Keratinocyte (primary cell): Measurements from ENCODE around the gene ADAMTS2. TPM values are rescaled to one million over a fixed set of nuclear protein-coding genes. Genes with fewer than 3 reads are reported as not detected.

ENCODE experiments used
- DNase-seq: peaks from one replicate; pipeline ENCODE4 v3.0.0-alpha.2; 2011; ENCODE audit warnings: low read depth, missing footprints, low spot score
- FAIRE-seq: peaks from 2 replicates; lab custom pipeline; 2011; peaks lifted over from hg19 to GRCh38; lab: Jason Lieb, UNC
- H2AFZ ChIP-seq: 2 replicates; pipeline ENCODE4 v1.6.0; 2012; ENCODE audit warnings: low read length, control low read depth, inconsistent platforms; ENCODE audit not compliant: control insufficient read depth
- H3K27ac ChIP-seq: 2 replicates; pipeline ENCODE4 v1.5.1; 2011; ENCODE audit warnings: low read length; ENCODE audit not compliant: control insufficient read depth, insufficient read depth
- H3K27me3 ChIP-seq: 3 replicates; pipeline ENCODE4 v1.6.0; 2011; ENCODE audit warnings: low read length; ENCODE audit not compliant: control insufficient read depth, insufficient read depth; ENCODE audit errors: extremely low read depth
- H3K36me3 ChIP-seq, 2 experiments: 2 replicates in 1 of 2; 3 replicates in 1 of 2; pipeline ENCODE4 v1.5.1; 2011; ENCODE audit warnings: low read length in 2 of 2, mild to moderate bottlenecking in 1 of 2; ENCODE audit not compliant: control insufficient read depth in 2 of 2, insufficient read depth in 2 of 2; ENCODE audit errors: extremely low read depth in 1 of 2
- H3K4me1 ChIP-seq: 3 replicates; pipeline ENCODE4 v1.5.1; 2011; ENCODE audit warnings: low read length; ENCODE audit not compliant: control insufficient read depth, insufficient read depth; ENCODE audit errors: extremely low read depth
- H3K4me2 ChIP-seq: 3 replicates; pipeline ENCODE4 v1.6.0; 2011; ENCODE audit warnings: low read depth, low read length; ENCODE audit not compliant: control insufficient read depth, insufficient read depth; ENCODE audit errors: extremely low read depth
- H3K4me3 ChIP-seq, 3 experiments: fragments of 200-600 bp in 1 of 3; sonication (generic) in 1 of 3; 2 replicates in 2 of 3; 3 replicates in 1 of 3; pipeline ENCODE4 v1.5.1; 2011 to 2016; ENCODE audit warnings: low read length in 3 of 3, mild to moderate bottlenecking in 3 of 3, control low read depth in 2 of 3, inconsistent platforms in 1 of 3, low read depth in 1 of 3, mixed read lengths in 1 of 3, mixed run types in 1 of 3, moderate library complexity in 1 of 3; ENCODE audit not compliant: control insufficient read depth in 2 of 3, insufficient read depth in 2 of 3; ENCODE audit errors: extremely low read depth in 1 of 3
- H3K79me2 ChIP-seq: 2 replicates; pipeline ENCODE4 v1.6.0; 2012; ENCODE audit warnings: low read length; ENCODE audit not compliant: control insufficient read depth, insufficient read depth
- H3K9ac ChIP-seq: 3 replicates; pipeline ENCODE4 v1.6.0; 2011; ENCODE audit warnings: low read length; ENCODE audit not compliant: control insufficient read depth, insufficient read depth; ENCODE audit errors: extremely low read depth
- H3K9me1 ChIP-seq: 3 replicates; pipeline ENCODE4 v1.6.0; 2011; ENCODE audit warnings: low read length; ENCODE audit not compliant: control insufficient read depth, insufficient read depth; ENCODE audit errors: extremely low read depth
- H3K9me3 ChIP-seq: 2 replicates; pipeline ENCODE4 v1.5.1; 2012; ENCODE audit warnings: low read depth, low read length; ENCODE audit not compliant: control insufficient read depth
- H4K20me1 ChIP-seq: 3 replicates; pipeline ENCODE4 v1.6.0; 2011; ENCODE audit warnings: low read length; ENCODE audit not compliant: control insufficient read depth, insufficient read depth; ENCODE audit errors: extremely low read depth
- CTCF ChIP-seq, 3 experiments: IDR thresholded peaks in 1 of 3; conservative IDR thresholded peaks in 1 of 3; optimal IDR thresholded peaks in 1 of 3; 2 replicates in 2 of 3; 3 replicates in 1 of 3; pipeline versions ENCODE3 to v1.5.1; 2011; ENCODE audit warnings: low read length in 3 of 3, mild to moderate bottlenecking in 3 of 3, moderate library complexity in 2 of 3, control low read depth in 1 of 3, inconsistent platforms in 1 of 3; ENCODE audit not compliant: insufficient read depth in 2 of 3; ENCODE audit errors: extremely low read depth in 1 of 3
- EZH2 ChIP-seq: IDR thresholded peaks from one replicate; pipeline ENCODE4 v1.6.1; 2012; ENCODE audit warnings: inconsistent platforms, mild to moderate bottlenecking, low read length, moderate library complexity
- dilution Hi-C: fragments of 300-500 bp; cut with MboI; formaldehyde crosslinking; loops from one replicate; pipeline ENCODE4 v1.7.0; 2020; ENCODE audit warnings: low sequenced_read_pairs; ENCODE audit not compliant: extremely low pct_ligation_motif_present
- polyA plus RNA-seq, 5 experiments: library from polyadenylated mRNA; depleted of rRNA in 3 of 5; stranded (reverse) in 3 of 5; stranded (forward) in 1 of 5; unstranded in 1 of 5; fragments of >200 nt; gene quantifications; 1 replicate in 1 of 5; 2 replicates in 3 of 5; 3 replicates in 1 of 5; pipeline versions ENCODE4 v1.2.1 to v1.2.3, GENCODE V29; 2011 to 2012; ENCODE audit warnings: missing spikeins in 2 of 5, low read depth in 1 of 5, low replicate concordance in 1 of 5

The ADAMTS2 gene
- polyA plus RNA-seq, 1 donor (not counting 4 experiments of a cell fraction or from before 2014, with no cell fraction given), result not detected

DNA sequence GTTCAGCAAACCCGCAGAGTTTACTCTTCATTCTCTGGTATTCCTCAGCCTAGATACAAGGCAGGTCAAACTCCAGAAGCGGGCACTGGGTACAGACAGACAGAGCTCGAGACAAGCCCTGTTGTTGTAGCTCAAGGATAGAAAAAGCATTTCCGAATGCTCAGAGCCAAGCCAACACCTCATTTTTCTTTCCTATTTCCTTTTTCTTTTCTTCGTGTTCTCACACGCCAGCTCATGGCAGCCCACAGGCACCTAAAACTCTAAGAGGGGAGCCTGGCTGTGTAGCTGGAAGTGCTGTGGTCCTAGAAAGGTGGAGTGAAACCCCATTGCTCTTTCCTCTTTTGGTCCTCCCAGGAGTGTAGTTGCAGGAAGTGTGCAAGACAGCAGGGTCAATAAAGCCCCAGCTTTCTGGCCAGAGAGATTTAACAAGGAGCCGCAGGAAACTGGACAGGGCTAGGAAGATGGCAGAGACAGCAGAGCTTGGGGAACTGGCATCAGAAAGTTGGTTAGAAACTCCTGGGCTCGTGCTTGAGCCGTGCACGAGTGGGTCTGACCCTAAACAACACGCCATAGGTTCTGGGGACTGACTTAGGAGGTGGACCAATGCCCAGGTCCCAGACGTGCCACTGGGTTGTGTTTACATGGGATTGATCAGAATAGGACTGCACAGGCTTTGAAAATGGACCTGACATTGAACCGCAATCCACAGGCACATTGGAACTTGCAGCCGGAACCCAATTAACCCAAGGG is 41.6 kb downstream of the ADAMTS2 start:
- Histone ChIP-seq H3K79me2 (no peaks in the 10 kb centered on the region), H3K9me1 (no peaks in the 10 kb centered on the region), H2AFZ (no peak overlapping the region), H4K20me1 (no peaks in the 10 kb centered on the region), H3K4me2 (no peak overlapping the region), H3K36me3 (no peaks in the 10 kb centered on the region), H3K27me3 (no peaks in the 10 kb centered on the region), H3K9ac (no peak overlapping the region), H3K4me1 (no peaks in the 10 kb centered on the region), H3K27ac (no peak overlapping the region), H3K9me3 (peaks cover 2% of the 10 kb centered on the region), H3K4me3 (no peak overlapping the region)
- dilution Hi-C loops, result no loop called here
- no peak for TF ChIP-seq EZH2
- TF ChIP-seq CTCF (optimal IDR thresholded peaks at IDR 0.05 in 1 of 3, IDR thresholded peaks at IDR 0.05 in 1 of 3, conservative IDR thresholded peaks at IDR 0.05 in 1 of 3; ENCODE audit: extremely low read depth in 1 of 3, insufficient read depth in 2 of 3, low read length in 3 of 3), result no peak
- DNase-seq (no peak), FAIRE-seq (no peak)

- dilution Hi-C loops, result no loop called here
- H3K27ac ChIP-seq, result no peak overlapping the region
These were observed 42.6 kb downstream of the ADAMTS2 start for GRCh38 chr5:179302499-179303185.

More at GRCh38 chr5:179302499-179303185, 42.6 kb downstream of the ADAMTS2 start:
- no peaks in the 10 kb centered on the region for H3K36me3 ChIP-seq
- no peaks in the 10 kb centered on the region for H3K27me3 ChIP-seq
- no peaks in the 10 kb centered on the region for H3K4me1 ChIP-seq
- DNase-seq, result no peak
- TF ChIP-seq EZH2 (no peak), CTCF (optimal IDR thresholded peaks at IDR 0.05 in 1 of 3, IDR thresholded peaks at IDR 0.05 in 1 of 3, conservative IDR thresholded peaks at IDR 0.05 in 1 of 3; ENCODE audit: extremely low read depth in 1 of 3, insufficient read depth in 2 of 3, low read length in 3 of 3) (no peak)
- no peaks in the 10 kb centered on the region for H3K9me1 ChIP-seq
- no peak for FAIRE-seq
- no peak overlapping the region for H2AFZ ChIP-seq
- no peak overlapping the region for H3K4me3 ChIP-seq
- H3K79me2 ChIP-seq, result no peaks in the 10 kb centered on the region
- H4K20me1 ChIP-seq, result no peaks in the 10 kb centered on the region
- no peak overlapping the region for H3K9ac ChIP-seq
- H3K4me2 ChIP-seq, result no peak overlapping the region
- peaks cover 3% of the 10 kb centered on the region for H3K9me3 ChIP-seq
